GM19023 (cell line): Measurements from ENCODE around the gene POFUT2.

Experiments used
- ATAC-seq: cut with Tn5 transposase; IDR thresholded peaks from one replicate; pipeline ENCODE4 v1.9.1; 2021; ENCODE audit warnings: mild to moderate bottlenecking, moderate library complexity; ENCODE audit not compliant: unreplicated experiment

POFUT2 gene, protein sequence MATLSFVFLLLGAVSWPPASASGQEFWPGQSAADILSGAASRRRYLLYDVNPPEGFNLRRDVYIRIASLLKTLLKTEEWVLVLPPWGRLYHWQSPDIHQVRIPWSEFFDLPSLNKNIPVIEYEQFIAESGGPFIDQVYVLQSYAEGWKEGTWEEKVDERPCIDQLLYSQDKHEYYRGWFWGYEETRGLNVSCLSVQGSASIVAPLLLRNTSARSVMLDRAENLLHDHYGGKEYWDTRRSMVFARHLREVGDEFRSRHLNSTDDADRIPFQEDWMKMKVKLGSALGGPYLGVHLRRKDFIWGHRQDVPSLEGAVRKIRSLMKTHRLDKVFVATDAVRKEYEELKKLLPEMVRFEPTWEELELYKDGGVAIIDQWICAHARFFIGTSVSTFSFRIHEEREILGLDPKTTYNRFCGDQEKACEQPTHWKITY

DNA sequence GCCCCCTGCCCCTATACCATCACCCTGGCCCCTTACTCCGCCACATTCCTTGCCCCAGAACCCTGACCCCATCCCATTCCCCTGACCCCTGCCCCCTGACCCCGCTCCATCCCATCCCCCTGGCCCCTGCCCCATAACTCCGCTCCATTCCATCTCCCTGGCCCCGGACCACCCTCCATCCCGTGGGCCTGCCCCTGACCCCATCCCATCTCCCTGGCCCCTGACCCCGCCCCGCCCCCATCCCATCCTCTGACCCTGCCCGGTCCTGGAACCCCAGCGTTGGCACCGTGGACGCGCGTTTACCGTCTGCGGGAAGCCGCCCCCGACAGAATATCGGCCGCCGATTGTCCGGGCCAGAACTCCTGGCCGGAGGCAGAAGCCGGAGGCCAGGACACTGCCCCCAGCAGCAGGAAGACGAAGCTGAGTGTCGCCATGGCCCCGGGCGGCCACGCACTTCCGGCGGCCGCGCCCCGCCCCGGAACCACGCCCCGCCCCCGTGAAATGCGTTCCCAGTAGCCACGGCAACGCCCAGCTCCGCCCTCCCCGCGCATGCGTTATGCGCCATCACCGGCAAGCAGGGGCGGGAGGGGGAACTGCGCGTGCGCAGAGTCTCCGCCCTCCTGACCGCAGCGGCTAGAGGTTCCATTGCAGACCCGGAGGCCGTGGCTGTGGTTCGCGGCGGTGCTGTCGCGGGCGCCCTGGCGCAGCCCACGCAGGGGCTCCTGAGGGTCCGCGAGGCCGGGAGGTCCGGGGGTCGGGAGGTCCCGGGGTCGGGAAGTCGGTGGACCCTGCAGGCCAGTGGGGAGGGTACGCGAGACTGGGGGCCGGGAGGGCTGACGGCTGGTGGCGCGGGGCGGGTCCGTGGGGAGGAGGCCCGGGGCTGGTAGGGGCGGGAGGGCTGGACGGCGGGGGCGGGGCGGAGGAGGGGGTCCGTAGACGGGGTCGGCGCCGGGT is at the start of gene POFUT2:
Gene POFUT2 (minus strand): TSS at position 458 of the 954 bp plus-strand sequence. CDS start 24 bp downstream, at position 434.
- ATAC-seq, result peak; percentile 85

DNA sequence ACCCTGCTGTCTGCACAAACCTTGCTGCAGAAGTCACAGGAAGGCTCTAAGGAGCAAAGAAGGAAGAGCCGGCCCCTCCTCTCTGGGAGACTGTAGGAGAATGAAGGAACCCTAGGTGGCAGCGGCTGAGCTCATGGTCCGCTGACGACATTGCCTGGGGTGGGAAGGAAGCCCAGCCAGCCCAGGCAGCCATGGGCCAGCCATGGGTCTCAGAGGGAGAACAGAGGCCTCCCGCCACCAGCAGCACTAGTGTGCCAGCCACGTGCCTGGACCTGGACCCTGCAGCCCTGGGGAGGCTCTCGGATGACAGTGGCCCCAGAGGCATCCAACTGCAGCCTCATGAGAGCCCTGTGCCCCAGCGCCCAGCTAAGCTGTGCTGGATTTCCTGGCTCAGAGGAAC is 49.2 kb upstream of the POFUT2 start:
- no peak for ATAC-seq

DNA sequence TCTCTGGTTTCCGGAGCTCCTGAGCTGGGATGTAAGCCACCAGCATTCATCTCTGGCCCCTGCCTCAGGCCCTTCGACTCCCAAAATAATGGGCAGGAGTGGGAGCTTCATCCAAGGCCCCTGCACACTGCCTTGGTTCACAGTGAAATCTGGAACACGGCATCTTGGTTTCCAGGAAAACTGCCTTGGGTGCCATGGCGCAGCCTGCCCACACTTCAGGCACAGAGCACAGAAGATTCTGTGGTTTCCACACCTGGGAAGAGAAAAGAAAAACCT is 48.8 kb upstream of the POFUT2 start:
- no peak for ATAC-seq

DNA sequence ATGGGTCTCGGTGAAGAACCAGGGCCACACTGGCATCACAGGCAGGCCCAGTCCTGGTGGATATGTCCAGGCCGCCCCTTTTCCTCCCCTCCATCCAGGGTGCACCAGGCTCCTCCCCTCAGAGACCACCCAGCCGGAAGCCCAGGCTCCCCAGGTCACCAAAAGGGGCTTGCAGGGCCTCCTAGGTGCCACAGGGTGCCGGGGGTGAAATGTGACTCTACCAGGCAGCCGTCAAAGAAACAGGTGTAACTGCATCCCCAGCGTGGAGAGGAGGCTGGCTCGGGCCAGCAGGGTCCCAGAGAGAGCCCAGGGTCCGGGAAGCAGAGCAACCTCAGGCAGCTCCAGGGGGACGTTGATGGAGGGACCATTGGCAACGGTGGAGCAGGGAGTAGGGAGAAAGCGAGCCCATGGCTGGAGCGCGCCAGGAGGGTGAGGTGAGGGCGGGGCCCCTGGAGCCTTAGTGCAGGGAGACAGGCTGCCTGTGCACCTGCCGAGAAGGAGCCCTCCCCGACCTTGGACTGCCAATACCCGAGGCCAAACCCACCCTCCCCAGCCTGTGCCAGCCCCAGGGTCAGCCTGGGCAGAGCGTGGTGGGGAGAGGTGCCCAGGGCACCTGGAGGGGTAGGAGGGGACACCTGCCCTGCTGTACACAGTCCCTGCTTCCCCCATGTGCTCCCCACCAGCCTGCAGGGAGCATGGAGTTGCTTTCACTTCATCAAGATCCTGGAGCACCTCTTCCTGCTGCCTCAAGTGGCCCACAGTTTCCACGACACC is 48.3 kb upstream of the POFUT2 start:
- ATAC-seq, result no peak

DNA sequence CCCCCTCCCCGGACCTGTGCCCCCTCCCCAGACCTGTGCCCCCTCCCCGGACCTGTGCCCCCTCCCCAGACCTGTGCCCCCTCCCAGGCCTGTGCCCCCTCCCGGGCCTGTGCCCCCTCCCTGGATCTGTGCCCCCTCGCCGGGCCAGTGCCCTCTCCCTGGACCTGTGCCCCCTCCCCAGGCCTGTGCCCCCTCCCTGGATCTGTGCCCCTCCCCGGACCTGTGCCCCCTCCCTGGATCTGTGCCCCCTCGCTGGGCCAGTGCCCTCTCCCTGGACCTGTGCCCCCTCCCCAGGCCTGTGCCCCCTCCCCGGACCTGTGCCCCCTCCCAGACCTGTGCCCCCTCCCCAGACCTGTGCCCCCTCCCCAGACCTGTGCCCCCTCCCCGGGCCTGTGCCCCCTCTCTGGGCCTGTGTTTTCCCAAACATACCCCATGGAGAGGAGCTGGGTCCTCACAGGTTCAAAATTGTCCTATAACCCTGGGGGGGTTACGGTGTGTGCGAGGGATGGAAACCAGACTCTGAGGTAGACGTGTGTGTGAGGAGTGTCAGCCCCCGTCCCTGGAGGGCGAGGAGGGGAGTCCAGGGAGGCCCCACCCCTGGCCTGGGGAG is 47.6 kb upstream of the POFUT2 start:
- ATAC-seq, result no peak

DNA sequence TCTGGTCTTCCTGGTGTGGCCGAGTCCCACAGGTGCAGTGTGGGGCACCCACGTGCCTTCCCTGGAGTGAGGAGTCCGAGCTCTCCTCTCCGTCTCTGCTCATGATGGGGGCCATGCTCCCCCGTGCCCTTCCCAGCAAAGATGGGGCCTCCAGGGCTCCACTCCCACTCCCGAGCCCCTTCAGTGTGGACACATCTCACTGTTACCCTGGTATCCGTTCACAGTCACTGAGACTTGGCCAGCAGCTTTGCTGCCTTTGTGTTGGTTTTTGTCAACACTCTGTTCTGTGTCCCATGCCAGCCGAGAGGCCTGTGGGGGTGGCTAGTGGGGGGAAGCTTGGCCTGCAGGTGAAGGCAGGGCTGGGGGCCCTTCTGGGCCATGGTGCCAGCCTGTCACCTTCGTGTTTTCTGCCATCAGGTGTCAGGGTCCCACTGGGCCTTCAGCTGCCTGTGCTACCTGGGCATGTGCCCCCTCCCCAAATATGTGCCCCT is 46.9 kb upstream of the POFUT2 start:
- ATAC-seq, result no peak

DNA sequence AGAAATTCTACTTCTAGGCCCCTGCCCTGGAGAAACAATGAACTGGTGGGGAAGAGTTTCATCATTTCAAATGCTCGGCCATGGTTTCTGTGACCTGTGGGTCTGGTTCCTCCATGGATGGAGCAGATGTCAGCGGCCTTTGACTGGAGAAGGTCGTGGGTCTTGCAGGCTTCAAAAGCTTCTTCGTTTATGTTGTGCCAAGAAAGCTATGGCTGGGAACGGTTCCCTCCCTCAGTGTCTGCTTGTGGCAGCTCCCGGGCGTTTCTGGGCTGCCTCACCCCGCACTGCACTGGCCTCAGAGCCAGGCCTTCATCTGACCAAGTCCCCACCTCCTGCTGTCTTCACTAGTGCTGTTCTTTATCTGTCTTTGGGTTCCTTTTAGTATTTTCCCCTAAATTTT is 46.4 kb upstream of the POFUT2 start:
- ATAC-seq, result no peak

DNA sequence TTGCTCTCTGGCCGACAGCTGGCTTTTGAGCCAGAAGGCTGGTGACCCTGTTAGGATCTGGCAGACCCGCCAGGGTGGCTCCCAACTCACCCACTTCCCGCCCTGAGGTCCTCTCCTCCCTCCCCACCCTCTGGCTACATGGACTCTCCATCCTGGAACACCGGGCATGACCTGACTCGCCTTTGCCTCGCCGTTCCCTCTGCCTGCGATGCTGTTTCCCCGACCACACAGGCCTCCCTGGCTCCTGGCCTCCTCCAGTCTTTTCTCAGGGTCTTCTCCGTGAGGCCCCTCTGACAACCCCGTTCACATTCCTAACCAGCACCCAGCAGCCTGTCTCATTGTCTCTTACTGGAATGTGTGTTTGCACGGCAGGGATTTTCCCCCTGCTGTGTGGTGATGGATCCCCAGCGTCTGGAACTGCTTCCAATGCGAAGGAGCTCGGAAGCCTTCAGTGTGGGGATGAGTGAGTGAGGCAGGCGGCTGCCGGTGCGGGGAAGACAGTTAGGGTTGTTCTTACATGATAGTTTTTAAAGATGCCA is 46.0 kb upstream of the POFUT2 start:
- no peak for ATAC-seq

DNA sequence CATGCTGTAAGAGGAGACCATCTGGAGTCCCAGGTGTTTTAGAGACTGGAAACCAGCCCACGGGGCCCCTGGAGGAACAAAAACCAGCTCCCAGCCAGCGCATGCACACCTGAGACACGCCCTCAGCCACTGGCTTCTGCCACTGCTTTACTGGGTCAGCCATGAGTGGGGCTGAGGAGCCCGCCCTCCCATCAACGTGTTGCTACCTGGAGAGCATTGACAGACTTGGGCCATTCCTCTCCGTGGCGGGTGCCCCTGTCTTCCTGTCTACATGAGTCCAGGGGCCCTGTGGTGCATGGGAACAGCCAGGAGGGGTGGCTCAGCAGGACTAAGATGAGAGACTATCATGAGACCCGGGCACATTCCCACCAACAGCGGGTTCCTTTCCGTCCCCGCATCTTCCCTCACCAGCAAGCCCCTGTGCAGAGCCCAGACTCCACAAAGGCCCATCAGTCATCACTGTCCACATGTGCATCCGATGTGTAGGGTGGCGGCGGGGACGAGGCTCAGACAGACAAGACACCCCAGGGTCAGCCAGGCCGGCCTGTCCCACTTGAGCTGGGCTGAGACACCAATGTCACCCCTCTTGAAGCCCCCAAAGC is 45.4 kb upstream of the POFUT2 start:
- ATAC-seq, result no peak

DNA sequence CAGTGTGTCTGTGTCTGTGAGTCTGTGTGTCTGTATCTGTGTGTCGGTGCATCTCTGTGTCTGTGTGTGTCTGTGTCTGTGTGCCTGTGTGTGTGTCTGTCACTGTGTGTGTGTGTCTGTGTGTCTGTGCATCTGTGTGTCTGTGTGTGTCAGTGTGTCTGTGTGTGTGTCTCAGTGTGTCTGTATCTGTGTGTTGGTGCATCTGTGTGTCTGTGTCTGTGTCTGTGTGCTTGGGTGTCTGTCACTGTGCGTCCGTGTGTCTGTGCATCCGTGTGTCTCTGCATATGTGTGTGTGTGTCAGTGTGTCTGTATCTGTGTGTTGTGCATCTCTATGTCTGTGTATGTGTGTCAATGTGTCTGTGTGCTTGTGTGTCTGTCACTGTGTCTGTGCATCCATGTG is 44.7 kb upstream of the POFUT2 start:
- ATAC-seq, result no peak

DNA sequence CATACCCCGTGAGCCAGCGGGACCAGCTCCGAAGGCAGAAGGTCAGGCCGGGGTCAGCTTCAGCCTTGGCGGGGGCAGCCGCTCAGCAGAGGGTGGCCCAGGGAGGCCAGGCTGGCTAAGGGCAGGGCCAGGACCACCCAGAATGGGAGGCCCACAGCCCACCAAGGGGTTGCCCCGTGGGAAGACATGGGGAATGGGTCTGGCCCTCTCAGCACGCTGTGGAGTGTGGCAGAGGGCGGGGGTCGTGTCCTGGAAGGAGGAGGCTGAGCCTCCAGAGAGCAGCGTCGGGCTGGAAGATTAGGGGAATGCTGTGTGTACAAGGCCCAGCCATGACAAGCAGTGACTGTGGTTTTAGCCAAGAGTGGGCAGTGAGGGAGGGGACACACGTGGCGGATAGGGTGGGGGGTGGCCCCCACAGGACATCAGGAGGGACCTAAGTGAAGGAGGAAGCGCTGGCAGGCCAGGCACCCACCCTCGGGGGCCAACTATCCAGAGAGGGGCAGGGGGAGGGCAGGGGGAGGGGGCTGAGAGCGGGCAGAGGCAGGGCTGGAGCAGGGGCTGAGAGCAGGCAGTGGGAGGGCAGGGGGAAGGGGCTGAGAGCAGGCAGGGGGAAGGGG is 43.9 kb upstream of the POFUT2 start:
- no peak for ATAC-seq

DNA sequence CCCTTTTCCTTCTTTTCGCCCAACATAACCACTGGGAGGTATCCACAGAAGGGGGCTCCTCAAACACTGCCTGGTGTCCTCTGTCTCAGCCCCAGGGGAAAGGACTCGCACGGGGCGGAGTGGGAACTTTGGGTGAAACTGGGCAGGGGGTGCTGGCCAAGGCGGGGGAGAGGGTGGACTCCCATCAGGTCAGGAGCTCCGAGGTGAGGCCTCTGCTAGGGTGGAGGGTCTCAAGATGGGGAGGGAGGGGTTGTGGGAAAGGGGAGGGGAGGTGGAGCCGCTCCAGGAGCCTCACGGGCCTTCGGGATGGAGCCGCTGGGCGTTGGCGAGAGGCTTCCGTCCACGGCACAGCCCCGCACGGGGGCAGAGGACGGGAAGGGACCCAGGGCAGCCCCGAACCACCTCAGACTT is 43.2 kb upstream of the POFUT2 start:
- no peak for ATAC-seq

DNA sequence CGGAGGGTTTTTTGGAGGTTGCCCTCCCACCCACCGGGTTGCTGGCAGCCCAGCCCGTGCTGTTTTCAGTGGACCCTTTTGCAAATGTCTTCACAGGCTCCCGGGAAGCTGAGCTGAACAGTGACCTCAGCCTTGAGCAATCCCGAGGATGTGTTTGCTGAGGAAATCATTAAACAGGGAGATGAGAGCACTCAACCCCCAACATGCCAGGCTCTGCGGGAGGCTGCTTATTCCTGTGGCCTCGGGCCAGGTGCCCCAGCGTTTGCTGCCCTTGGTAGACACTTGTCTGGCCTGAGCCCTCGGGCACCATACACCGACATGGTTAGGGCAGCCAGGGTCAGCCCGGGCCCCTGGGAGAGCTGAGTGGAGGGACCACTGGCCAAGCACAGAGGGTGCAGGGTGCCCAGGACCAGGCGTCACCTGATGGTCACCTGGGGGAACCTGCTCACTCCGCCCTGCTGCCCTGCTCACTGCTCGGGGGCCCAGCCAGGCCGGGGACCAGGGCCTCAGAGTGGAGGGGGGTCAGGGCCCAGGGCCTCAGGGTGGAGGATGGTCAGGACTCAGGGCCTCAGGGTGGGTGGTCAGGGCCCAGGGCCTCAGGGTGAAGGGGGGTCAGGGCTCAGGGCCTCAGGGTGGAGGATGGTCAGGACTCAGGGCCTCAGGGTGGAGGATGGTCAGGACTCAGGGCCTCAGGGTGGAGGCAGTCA is 42.5 kb upstream of the POFUT2 start:
- no peak for ATAC-seq

DNA sequence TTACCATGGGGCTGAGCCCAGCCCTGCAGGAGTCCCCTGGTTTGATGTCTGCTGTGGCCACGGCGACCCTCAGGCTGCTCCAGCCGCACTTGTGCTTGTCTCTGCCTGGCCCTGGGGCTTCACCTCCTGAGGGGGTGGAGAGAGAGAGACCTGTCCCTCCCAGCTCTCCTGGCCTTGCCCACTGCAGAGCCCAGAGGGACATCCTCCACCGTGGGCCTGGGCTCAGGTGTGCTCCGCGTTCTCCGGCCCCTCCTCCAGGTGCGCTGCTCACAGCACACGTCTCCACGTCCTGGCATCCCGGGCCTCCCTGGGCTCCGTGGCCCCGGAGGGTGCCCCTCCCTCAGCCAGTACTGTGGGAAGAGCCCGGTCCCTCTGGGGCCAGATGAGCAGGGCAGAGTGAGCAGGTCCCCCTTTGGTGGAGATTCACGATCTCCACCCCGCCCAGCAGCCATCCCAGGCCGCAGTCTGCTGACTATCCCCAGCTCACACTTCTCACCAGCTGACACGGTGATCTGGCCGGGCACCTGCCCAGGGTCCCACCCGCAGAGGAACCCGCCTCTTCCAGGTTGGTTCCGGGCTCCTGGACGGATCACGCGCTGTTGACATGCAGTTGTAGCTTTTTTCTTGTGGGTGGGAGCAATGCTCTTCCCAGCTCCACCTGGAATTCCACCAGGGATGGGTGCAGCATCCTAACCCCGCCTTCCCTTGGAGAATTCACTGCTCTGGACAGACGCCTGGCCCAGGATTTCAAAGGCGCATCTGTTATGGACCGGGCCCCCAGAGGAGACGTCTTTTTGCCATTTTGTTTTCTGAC is 41.8 kb upstream of the POFUT2 start:
- no peak for ATAC-seq

DNA sequence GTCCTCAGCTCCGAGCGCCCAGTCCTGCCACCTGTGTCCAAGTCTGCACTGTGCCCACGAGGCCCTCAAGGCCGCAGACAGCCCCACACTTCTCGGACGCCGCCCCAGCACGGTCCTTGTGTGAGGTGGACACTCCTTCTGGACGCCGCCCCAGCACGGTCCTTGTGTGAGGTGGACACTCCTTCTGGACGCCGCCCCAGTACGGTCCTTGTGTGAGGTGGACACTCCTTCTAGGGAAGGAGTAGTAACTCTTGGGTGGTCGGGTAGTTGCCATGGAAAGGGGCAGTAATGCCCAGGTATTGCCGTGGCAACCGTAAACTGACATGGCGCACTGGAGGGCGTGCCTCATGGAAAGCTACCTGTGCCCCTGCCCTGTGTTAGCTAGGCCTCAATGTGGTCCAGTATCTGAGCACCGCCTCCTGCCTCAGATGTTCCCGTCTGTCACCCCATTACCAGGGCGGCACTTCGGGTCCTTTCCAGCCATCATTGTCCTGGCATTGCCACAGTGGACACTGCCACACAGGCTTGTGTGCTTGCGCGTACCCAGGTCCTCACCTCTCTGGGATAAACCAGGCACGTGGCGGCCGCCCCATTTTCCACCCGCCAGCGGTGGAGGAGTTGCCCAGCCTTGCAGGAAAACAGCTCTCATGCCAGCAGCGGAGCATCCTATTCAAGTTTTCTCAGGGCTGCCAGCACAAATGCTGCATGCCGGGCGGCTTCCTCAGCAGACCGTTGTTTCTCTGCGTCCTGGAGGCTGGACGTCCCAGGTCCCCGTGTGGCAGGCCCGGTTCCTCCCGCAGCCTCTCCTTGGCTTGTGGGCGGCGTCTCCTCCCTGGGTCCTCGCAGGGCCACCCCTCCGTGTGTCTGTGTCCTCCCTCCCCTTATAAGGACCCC is 40.8 kb upstream of the POFUT2 start:
- ATAC-seq, result no peak

DNA sequence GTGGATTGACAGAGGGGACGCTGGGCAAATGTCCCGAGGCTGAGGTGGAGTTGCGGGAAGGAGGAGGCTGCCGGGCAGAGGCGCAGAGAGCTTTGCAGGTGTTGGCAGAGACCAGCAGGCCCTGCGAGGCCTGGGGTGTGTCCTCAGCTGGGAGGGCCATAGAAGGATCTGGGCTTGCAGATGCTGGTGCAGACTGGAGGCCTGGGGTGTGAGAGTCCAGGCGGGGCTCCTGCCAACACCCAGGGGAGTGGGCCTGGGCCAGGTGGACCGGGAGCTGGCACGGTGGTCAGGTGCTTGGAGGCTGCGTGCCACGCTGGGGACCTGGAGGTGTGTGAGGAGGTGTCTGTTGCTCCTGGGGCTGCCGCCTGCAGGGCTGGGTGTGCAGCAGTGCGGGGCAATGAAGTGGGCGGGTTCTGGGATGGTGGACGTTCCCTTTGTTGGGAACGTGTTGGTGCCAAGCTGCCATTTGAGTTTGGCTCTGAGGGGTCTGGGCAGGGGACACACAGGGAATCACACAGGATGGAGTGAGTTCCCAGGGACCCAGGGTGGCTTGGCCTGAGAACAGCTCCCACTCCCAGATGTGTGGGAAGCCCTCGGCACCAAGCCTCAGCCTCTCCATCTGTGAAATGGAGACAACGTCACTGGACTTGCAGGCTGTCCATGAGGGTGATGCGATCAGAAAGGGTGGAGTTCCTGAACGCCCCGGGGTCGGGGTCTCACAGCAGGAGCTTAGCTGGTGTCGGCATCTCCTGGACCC is 39.9 kb upstream of the POFUT2 start:
- no peak for ATAC-seq
